Measurements from ENCODE around the gene SLC7A8.
A peak's percentile ranks its signal among the peaks of the same experiment; 100 is the strongest.

GRCh38 chr14:23120541-23121251 lies 62.8 kb downstream of the SLC7A8 start:
- TF ChIP-seq NR2C2 (IDR thresholded peaks at IDR 0.05; ENCODE audit: borderline replicate concordance, control insufficient read depth, insufficient read length, low read depth) = no peak
- 0 out of 2 replicates have a peak, but pooled peaks have one; percentile 23 for TF ChIP-seq RFX5 (IDR thresholded peaks at IDR 0.05; ENCODE audit: low read depth, low read length)
- 0 out of 2 replicates have a peak, but pooled peaks have one; percentile 23 for TF ChIP-seq HCFC1 (IDR thresholded peaks at IDR 0.05; ENCODE audit: low read length)

Data from GM12878 (cell line).